Uterus (tissue), 4 donors: ENCODE results near the gene ANKRD22. TPM values are rescaled to one million over a fixed set of nuclear protein-coding genes. Genes with fewer than 3 reads are reported as not detected.

Experiments used
- DNase-seq, 2 donors: peaks; one replicate each; pipeline ENCODE4 v3.0.0-alpha.2; 2019 to 2020
- H3K27ac ChIP-seq, 2 donors: fragments of 200-600 bp; sonication (generic); 1 replicate in 1 of 2; 2 replicates in 1 of 2; pipeline ENCODE4 v1.5.1; 2016 to 2018
- H3K27me3 ChIP-seq, 2 donors: fragments of 200-600 bp; sonication (generic); one replicate each; pipeline ENCODE4 v1.5.1; 2018 to 2019; ENCODE audit warnings: control low read depth in 1 of 2
- H3K36me3 ChIP-seq, 2 donors: fragments of 200-600 bp; sonication (generic); one replicate each; pipeline ENCODE4 v1.5.1; 2019; ENCODE audit warnings: control low read depth in 1 of 2
- H3K4me1 ChIP-seq, 2 donors: fragments of 200-600 bp; sonication (generic); one replicate each; pipeline ENCODE4 v1.5.1; 2018 to 2019; ENCODE audit warnings: control low read depth in 1 of 2
- H3K4me3 ChIP-seq, 2 donors: fragments of 200-600 bp; sonication (generic); 1 replicate in 1 of 2; 2 replicates in 1 of 2; pipeline ENCODE4 v1.5.1; 2018 to 2019; ENCODE audit warnings: mild to moderate bottlenecking in 1 of 2
- H3K9me3 ChIP-seq, 2 donors: fragments of 200-600 bp; sonication (generic); one replicate each; pipeline ENCODE4 v1.5.1; 2019; ENCODE audit warnings: control low read depth in 1 of 2
- CTCF ChIP-seq, 4 experiments: fragments of 200-600 bp in 2 of 4; fragments of 450-650 bp in 2 of 4; sonication (generic) in 2 of 4; IDR thresholded peaks; one replicate each; pipeline ENCODE4 v1.5.1; 2016 to 2019; ENCODE audit warnings: antibody characterized with exemption in 4 of 4, mild to moderate bottlenecking in 2 of 4, moderate library complexity in 1 of 4
- POLR2A ChIP-seq, 2 donors: fragments of 450-650 bp; IDR thresholded peaks; one replicate each; pipeline ENCODE4 v1.6.1; 2016; ENCODE audit warnings: antibody characterized with exemption in 2 of 2, mild to moderate bottlenecking in 1 of 2, moderate library complexity in 1 of 2
- intact Hi-C: fragments of 100-400 bp; cut with DNase I; formaldehyde crosslinking; loops from one replicate; pipeline ENCODE4 v1.15.1; 2023; ENCODE audit warnings: low total_unique reads
- total RNA-seq, 4 donors: library from RNA; depleted of rRNA in 3 of 4; stranded (reverse); fragments of >200 nt in 3 of 4; gene quantifications; one replicate each; pipeline versions ENCODE4 v1.1.0 to v1.2.4, GENCODE V29; 2014 to 2023
- donor health status: DM: yes; HTN: yes; CAD: no.

ANKRD22 gene
- total RNA-seq, 4 donors from 2014 or later = 0.48 TPM; not detected in 3

- TF ChIP-seq POLR2A (IDR thresholded peaks at IDR 0.05) (no peak), CTCF (IDR thresholded peaks at IDR 0.05) (no peak)
- H3K36me3 ChIP-seq = no peaks in the 10 kb centered on the region
- H3K27me3 ChIP-seq = no peaks in the 10 kb centered on the region
- no peaks in the 10 kb centered on the region for H3K4me1 ChIP-seq
- no peaks in the 10 kb centered on the region for H3K9me3 ChIP-seq
- no peak for DNase-seq
- no peak overlapping the region for H3K4me3 ChIP-seq
- intact Hi-C loops = no loop called here
- H3K27ac ChIP-seq = no peak overlapping the region
These were observed 13.7 kb upstream of the ANKRD22 start for GRCh38 chr10:88865281-88865876.

- no peak for DNase-seq
- Histone ChIP-seq H3K27ac (no peak overlapping the region), H3K4me1 (no peaks in the 10 kb centered on the region), H3K4me3 (no peak overlapping the region), H3K36me3 (no peaks in the 10 kb centered on the region), H3K27me3 (no peaks in the 10 kb centered on the region), H3K9me3 (no peaks in the 10 kb centered on the region)
- intact Hi-C loops = no loop called here
- TF ChIP-seq CTCF (IDR thresholded peaks at IDR 0.05) (no peak), POLR2A (IDR thresholded peaks at IDR 0.05) (no peak)
These were observed 9.4 kb upstream of the ANKRD22 start for GRCh38 chr10:88861036-88861435.

GRCh38 chr10:88858491-88858890 lies 6.8 kb upstream of the ANKRD22 start:
- H3K4me3 ChIP-seq = no peak overlapping the region
- no peaks in the 10 kb centered on the region for H3K36me3 ChIP-seq
- no peaks in the 10 kb centered on the region for H3K4me1 ChIP-seq
- TF ChIP-seq CTCF (IDR thresholded peaks at IDR 0.05) = no peak
- TF ChIP-seq POLR2A (IDR thresholded peaks at IDR 0.05) = no peak
- DNase-seq = no peak
- H3K9me3 ChIP-seq = no peaks in the 10 kb centered on the region
- H3K27me3 ChIP-seq = no peaks in the 10 kb centered on the region
- no peak overlapping the region for H3K27ac ChIP-seq
- intact Hi-C loops = no loop called here

- no peak for DNase-seq
- Histone ChIP-seq H3K27me3 (no peaks in the 10 kb centered on the region), H3K27ac (no peak overlapping the region), H3K4me1 (no peaks in the 10 kb centered on the region), H3K36me3 (no peaks in the 10 kb centered on the region), H3K9me3 (no peaks in the 10 kb centered on the region), H3K4me3 (no peak overlapping the region)
- intact Hi-C loops = no loop called here
- TF ChIP-seq CTCF (IDR thresholded peaks at IDR 0.05) (no peak), POLR2A (IDR thresholded peaks at IDR 0.05) (no peak)
These were observed 6.2 kb upstream of the ANKRD22 start for GRCh38 chr10:88857831-88858230.

- H3K4me3 ChIP-seq = no peak overlapping the region
- no peak overlapping the region for H3K27ac ChIP-seq
- no peak for DNase-seq
- no peaks in the 10 kb centered on the region for H3K9me3 ChIP-seq
- no peaks in the 10 kb centered on the region for H3K36me3 ChIP-seq
- TF ChIP-seq CTCF (IDR thresholded peaks at IDR 0.05) (no peak), POLR2A (IDR thresholded peaks at IDR 0.05) (no peak)
- no peaks in the 10 kb centered on the region for H3K27me3 ChIP-seq
- intact Hi-C loops = no loop called here
- no peaks in the 10 kb centered on the region for H3K4me1 ChIP-seq
These were observed 3.0 kb upstream of the ANKRD22 start for GRCh38 chr10:88854684-88855083.
